Body of pancreas (tissue), 4 donors: ENCODE measurements around the gene FILIP1L. TPM values are rescaled to one million over a fixed set of nuclear protein-coding genes. Genes with fewer than 3 reads are reported as not detected.

ENCODE experiments used
- ATAC-seq: fragments of 150-250 bp; one replicate; pipeline ENCODE4 v1.9.1; 2016
- DNase-seq, 4 donors: peaks; one replicate each; pipeline ENCODE4 v3.0.0-alpha.2; 2019
- H3K27ac ChIP-seq, 4 donors: fragments of 200-600 bp; sonication (generic); 1 replicate in 3 of 4; 2 replicates in 1 of 4; pipeline versions ENCODE4 v1.5.1 to v1.6.1; 2016 to 2019; ENCODE audit warnings: mild to moderate bottlenecking in 1 of 4, mixed read lengths in 1 of 4, moderate library complexity in 1 of 4
- H3K27me3 ChIP-seq, 2 donors: fragments of 200-600 bp; sonication (generic); one replicate each; pipeline ENCODE4 v1.6.0; 2016; ENCODE audit warnings: mild to moderate bottlenecking in 1 of 2
- H3K36me3 ChIP-seq, 2 donors: fragments of 200-600 bp; sonication (generic); replicated peaks in 1 of 2; 2 replicates each; pipeline ENCODE4 v1.5.1; 2016; ENCODE audit warnings: low read depth in 2 of 2; ENCODE audit not compliant: insufficient read depth in 1 of 2
- H3K4me1 ChIP-seq: fragments of 200-600 bp; sonication (generic); one replicate; pipeline ENCODE4 v1.6.0; 2016
- H3K4me3 ChIP-seq, 2 donors: fragments of 200-600 bp; sonication (generic); 1 replicate in 1 of 2; 2 replicates in 1 of 2; pipeline ENCODE4 v1.5.1; 2016 to 2019
- H3K9me3 ChIP-seq, 3 donors: fragments of 200-600 bp; sonication (generic); 1 replicate in 2 of 3; 2 replicates in 1 of 3; pipeline ENCODE4 v1.5.1; 2016
- CTCF ChIP-seq, 7 experiments: fragments of 450-650 bp in 4 of 7; fragments of 200-600 bp in 3 of 7; sonication (generic) in 3 of 7; IDR thresholded peaks; one replicate each; pipeline ENCODE4 v1.5.1; 2016 to 2019; ENCODE audit warnings: antibody characterized with exemption in 7 of 7
- POLR2A ChIP-seq, 3 donors: fragments of 450-650 bp; IDR thresholded peaks; one replicate each; pipeline ENCODE4 v1.6.1; 2016; ENCODE audit warnings: antibody characterized with exemption in 3 of 3, mild to moderate bottlenecking in 2 of 3
- WGBS, 2 donors: methylation state at CpG; one replicate each; pipeline ENCODE4 v1.1.5; 2017; 5-methylcytosine and 5-hydroxymethylcytosine counted together
- intact Hi-C: fragments of 100-400 bp; cut with DNase I; formaldehyde crosslinking; loops from one replicate; pipeline ENCODE4 v1.15.1; 2023
- total RNA-seq, 2 donors: library from RNA; depleted of rRNA; stranded (reverse); fragments of >200 nt; gene quantifications; one replicate each; pipeline ENCODE4 v1.1.0, GENCODE V29; 2016

FILIP1L gene
- total RNA-seq, 2 donors from 2014 or later, result 27.8 to 47.8 TPM

GRCh38 chr3:99939876-99940275 lies 174.4 kb downstream of the FILIP1L start:
- WGBS, 2 donors, result 81 to 91% methylated on average over 1 of the region's 1 CpG
- no peak overlapping the region for H3K27ac ChIP-seq
- ATAC-seq (no peak), DNase-seq (no peak)
- H3K4me3 ChIP-seq, result no peak overlapping the region
- intact Hi-C loops, result no loop called here
- H3K36me3 ChIP-seq, result no peaks in the 10 kb centered on the region
- H3K4me1 ChIP-seq, result no peaks in the 10 kb centered on the region
- H3K27me3 ChIP-seq, result no peaks in the 10 kb centered on the region
- TF ChIP-seq CTCF (IDR thresholded peaks at IDR 0.05) (no peak), POLR2A (IDR thresholded peaks at IDR 0.05) (no peak)
- H3K9me3 ChIP-seq, result no peaks in the 10 kb centered on the region

- TF ChIP-seq POLR2A (IDR thresholded peaks at IDR 0.05), result no peak
- TF ChIP-seq CTCF (IDR thresholded peaks at IDR 0.05), result no peak
- WGBS, 2 donors, result 78 to 82% methylated on average over 3 of the region's 3 CpGs
- Histone ChIP-seq H3K4me3 (no peak overlapping the region), H3K27me3 (no peaks in the 10 kb centered on the region), H3K4me1 (no peaks in the 10 kb centered on the region), H3K9me3 (no peaks in the 10 kb centered on the region), H3K36me3 (no peaks in the 10 kb centered on the region), H3K27ac (no peak overlapping the region)
- no peak for DNase-seq
- ATAC-seq, result no peak
- intact Hi-C loops, result no loop called here
Measured at GRCh38 chr3:99938270-99938911, 175.9 kb downstream of the FILIP1L start.

- whole genome bisulfite sequencing, 2 donors, result 61 to 63% methylated on average over 4 of the region's 4 CpGs
- H3K4me1 ChIP-seq, result peaks cover 5% of the 10 kb centered on the region
- no peaks in the 10 kb centered on the region for H3K27me3 ChIP-seq
- ATAC-seq, result peak; percentile 42
- H3K4me3 ChIP-seq, result no peak overlapping the region
- no peaks in the 10 kb centered on the region for H3K9me3 ChIP-seq
- peak overlapping the region in 1 of 4 donors; percentile 30 for H3K27ac ChIP-seq
- no peaks in the 10 kb centered on the region for H3K36me3 ChIP-seq
- DNase-seq, result no peak
- TF ChIP-seq POLR2A (IDR thresholded peaks at IDR 0.05) (no peak), CTCF (IDR thresholded peaks at IDR 0.05) (no peak)
- intact Hi-C loops, result no loop called here
Measured at GRCh38 chr3:99934975-99935797, 179.1 kb downstream of the FILIP1L start.

GRCh38 chr3:99933971-99934750 lies 180.1 kb downstream of the FILIP1L start:
- no peaks in the 10 kb centered on the region for H3K9me3 ChIP-seq
- H3K4me3 ChIP-seq, result no peak overlapping the region
- no peaks in the 10 kb centered on the region for H3K36me3 ChIP-seq
- peaks cover 9% of the 10 kb centered on the region for H3K4me1 ChIP-seq
- no peaks in the 10 kb centered on the region for H3K27me3 ChIP-seq
- WGBS, 2 donors, result 89 to 98% methylated on average over 5 of the region's 5 CpGs
- DNase-seq, result no peak
- no peak for TF ChIP-seq POLR2A (IDR thresholded peaks at IDR 0.05)
- TF ChIP-seq CTCF (IDR thresholded peaks at IDR 0.05), result no peak
- H3K27ac ChIP-seq, result no peak overlapping the region
- no peak for ATAC-seq
- intact Hi-C loops, result no loop called here
